ENCODE results near the gene RTEL1.

Gene RTEL1

DNA sequence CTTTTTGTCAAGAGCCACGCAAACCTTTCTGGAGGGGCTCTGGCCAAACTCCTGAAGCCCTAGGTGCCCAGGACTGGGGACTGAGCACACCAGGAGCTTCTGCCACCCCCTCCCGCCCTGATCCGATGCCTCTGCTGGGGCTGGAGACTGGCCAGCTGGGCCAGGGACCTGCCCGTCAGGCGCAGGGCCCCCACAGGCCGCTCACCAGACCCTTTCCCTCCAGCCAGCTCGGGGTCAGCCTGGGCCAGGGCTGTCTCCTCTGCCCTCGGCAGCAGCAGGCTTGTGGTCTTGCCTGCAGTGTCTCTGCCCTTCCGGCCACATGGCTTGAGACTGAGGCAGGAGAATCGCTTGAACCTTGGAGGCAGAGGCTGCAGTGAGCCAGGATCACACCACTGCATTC is 14.6 kb downstream of the RTEL1 start:
- TF ChIP-seq, protein P1, sequence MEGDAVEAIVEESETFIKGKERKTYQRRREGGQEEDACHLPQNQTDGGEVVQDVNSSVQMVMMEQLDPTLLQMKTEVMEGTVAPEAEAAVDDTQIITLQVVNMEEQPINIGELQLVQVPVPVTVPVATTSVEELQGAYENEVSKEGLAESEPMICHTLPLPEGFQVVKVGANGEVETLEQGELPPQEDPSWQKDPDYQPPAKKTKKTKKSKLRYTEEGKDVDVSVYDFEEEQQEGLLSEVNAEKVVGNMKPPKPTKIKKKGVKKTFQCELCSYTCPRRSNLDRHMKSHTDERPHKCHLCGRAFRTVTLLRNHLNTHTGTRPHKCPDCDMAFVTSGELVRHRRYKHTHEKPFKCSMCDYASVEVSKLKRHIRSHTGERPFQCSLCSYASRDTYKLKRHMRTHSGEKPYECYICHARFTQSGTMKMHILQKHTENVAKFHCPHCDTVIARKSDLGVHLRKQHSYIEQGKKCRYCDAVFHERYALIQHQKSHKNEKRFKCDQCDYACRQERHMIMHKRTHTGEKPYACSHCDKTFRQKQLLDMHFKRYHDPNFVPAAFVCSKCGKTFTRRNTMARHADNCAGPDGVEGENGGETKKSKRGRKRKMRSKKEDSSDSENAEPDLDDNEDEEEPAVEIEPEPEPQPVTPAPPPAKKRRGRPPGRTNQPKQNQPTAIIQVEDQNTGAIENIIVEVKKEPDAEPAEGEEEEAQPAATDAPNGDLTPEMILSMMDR (IDR thresholded peaks at IDR 0.05; ENCODE audit: insufficient read depth, low read length, missing control alignments) = no peak
- CTCF ChIA-PET = no interaction called here
- no peak for DNase-seq (ENCODE audit: low read depth, low spot score)
- POLR2A ChIA-PET = no interaction called here
- no peak overlapping the region for H3K4me3 ChIP-seq (ENCODE audit: low read depth, low read length)

DNA sequence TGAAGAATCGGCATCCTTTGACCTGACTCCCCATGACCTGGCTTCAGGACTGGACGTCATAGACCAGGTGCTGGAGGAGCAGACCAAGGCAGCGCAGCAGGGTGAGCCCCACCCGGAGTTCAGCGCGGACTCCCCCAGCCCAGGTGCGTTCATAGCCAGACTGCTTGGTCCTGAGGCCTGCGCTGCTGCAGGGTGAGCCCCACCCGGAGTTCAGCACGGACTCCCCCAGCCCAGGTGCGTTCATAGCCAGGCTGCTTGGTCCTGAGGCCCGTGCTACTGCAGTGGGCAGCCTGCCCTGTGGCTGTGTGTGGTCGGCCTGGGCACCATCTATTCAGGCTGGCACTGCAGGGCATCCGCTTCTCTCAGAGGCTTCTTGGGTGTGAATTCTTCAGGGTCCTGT is 15.8 kb downstream of the RTEL1 start:
- H3K4me3 ChIP-seq (ENCODE audit: low read depth, low read length) = no peak overlapping the region
- POLR2A ChIA-PET = no interaction called here
- TF ChIP-seq, protein P1 (IDR thresholded peaks at IDR 0.05; ENCODE audit: insufficient read depth, low read length, missing control alignments) = no peak
- CTCF ChIA-PET = interaction anchor here (1.7 kb wide), 1 partner anchor 136 kb away, joined by 4 read pairs; no protein-coding TSS in a partner anchor
- no peak for DNase-seq (ENCODE audit: low read depth, low spot score)

DNA sequence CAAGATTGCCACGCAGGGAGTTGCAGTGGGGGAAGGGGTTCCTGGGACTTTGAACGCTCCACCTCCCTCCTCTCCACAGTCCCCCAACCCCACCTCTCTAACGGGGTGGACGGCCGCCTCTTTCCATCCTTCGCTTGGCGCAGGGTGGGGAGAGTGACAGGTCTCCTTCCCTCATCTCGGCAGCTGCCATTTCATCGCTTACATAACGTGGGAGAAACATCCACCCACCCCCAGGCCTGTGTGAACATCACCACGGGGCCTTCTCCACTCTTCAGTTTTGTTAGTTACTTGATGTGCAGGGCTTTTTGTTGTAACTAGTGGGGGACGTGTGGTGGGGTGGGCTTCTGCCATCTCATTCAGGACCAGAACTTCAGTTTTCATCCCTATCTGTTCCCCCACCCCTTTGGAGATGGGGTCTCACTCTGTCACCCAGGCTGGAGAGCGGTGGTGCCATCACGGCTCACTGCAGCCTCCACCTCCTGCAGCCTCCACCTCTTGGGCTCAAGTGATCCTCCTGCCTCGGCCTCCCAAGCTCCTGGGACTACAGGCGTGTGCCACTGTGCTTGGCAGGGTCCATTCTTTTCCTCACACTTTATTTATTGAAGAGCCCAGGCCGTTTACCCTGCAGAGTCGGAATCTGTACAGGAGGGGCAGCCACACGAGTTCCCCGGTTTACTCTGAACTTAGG is 17.7 kb downstream of the RTEL1 start:
- ChIA-PET POLR2A (no interaction called here), CTCF (no interaction called here)
- no peak overlapping the region for H3K4me3 ChIP-seq (ENCODE audit: low read depth, low read length)
- TF ChIP-seq, protein P1 (IDR thresholded peaks at IDR 0.05; ENCODE audit: insufficient read depth, low read length, missing control alignments) = no peak
- DNase-seq (ENCODE audit: low read depth, low spot score) = no peak

DNA sequence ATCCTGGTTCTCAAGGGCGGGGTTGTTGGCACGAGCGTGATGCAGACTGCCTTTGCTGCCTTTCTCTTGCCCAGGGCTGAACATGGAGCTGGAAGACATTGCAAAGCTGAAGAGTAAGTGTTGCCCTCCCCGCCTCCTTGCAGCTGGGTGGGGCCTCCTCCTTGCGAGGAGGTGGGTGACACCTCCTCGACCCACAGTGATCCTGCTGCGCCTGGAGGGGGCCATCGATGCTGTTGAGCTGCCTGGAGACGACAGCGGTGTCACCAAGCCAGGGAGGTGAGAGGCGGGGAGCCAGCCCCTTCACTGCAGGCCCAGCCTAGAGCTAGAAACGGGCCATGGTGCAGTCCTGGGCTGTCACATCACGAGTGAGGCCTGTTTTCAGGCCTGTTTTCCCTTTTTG is 20.0 kb downstream of the RTEL1 start:
- H3K4me3 ChIP-seq (ENCODE audit: low read depth, low read length) = no peak overlapping the region
- DNase-seq (ENCODE audit: low read depth, low spot score) = no peak
- ChIA-PET POLR2A (no interaction called here), CTCF (no interaction called here)
- TF ChIP-seq, protein P1 (IDR thresholded peaks at IDR 0.05; ENCODE audit: insufficient read depth, low read length, missing control alignments) = no peak

DNA sequence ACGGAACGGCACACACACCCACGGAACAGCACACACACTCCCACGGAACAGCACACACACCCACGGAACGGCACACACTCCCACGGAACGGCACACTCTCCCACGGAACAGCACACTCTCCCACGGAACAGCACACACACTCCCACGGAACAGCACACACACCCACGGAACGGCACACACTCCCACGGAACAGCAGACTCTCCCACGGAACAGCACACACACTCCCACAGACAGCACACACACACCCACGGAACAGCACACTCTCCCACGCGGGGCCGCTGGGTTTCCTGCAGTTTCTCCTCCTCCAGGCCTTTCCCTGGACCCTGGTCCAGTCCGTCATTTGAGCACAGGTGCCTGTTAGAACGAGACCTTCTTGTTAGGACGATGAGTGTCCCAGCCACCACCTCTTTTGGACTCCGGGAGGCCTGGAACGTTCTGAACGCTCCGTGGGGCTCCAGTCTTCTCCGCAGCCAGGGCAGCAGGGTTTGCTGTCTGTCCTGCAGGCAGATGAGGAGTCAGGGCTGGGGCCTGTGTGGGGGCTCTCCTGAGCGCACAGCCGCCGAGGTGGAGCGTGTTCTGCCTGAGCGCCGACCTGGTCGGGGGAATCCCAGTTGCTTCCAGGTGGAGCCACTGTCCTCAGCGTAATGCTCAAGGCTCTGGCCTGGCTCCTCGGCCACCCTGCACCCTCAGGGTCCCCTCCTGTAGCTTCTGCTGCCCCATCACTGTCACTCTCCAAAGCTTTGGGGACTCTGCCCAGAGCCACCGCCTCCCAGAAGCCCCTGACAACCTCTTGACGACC is 20.8 kb downstream of the RTEL1 start:
- TF ChIP-seq, protein P1 (IDR thresholded peaks at IDR 0.05; ENCODE audit: insufficient read depth, low read length, missing control alignments) = no peak
- CTCF ChIA-PET = no interaction called here
- no peak overlapping the region for H3K4me3 ChIP-seq (ENCODE audit: low read depth, low read length)
- POLR2A ChIA-PET = interaction anchor here (0.7 kb wide), 1 partner anchor 20 kb away, joined by 3 read pairs; the partner anchor contains the start of gene RTEL1
- DNase-seq (ENCODE audit: low read depth, low spot score) = no peak

DNA sequence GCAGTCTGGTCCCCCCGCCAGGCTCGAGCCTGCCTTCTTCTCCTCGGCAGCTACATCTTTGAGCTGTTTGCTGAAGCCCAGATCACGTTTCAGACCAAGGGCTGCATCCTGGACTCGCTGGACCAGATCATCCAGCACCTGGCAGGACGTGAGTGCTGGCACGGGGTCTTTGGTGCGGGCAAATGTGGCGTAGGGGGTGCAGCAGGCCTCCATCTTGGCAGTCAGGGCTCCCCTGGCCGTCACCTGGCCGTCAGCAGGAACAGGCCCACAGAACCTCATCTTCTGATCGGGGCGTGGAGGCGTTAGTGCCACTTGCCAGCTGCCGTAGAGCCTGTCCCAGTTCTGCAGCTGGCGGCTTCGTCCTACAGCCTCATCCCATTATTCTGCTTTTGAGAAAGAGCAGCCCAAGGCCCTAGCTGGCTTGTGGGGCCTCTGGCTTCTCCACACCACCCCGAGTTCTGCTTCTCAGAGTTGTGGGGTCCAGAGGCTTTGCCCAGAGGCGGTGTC is 21.7 kb downstream of the RTEL1 start:
- TF ChIP-seq, protein P1 (IDR thresholded peaks at IDR 0.05; ENCODE audit: insufficient read depth, low read length, missing control alignments) = no peak
- no peak overlapping the region for H3K4me3 ChIP-seq (ENCODE audit: low read depth, low read length)
- ChIA-PET CTCF (no interaction called here), POLR2A (interaction anchor here (0.7 kb wide), 1 partner anchor 21 kb away, joined by 3 read pairs; the partner anchor contains the start of gene RTEL1)
- DNase-seq (ENCODE audit: low read depth, low spot score) = no peak

Data from AG04449 (cell line).